PFSK-1 (cell line): ENCODE measurements around the gene POLR3H.

Source experiments
- FOXP2 ChIP-seq: optimal IDR thresholded peaks from 2 replicates; pipeline ENCODE3; 2011; ENCODE audit warnings: borderline replicate concordance, control low read depth, inconsistent platforms; ENCODE audit not compliant: insufficient read depth; ENCODE audit errors: extremely low read length, extremely low read depth
- POLR2AphosphoS5 ChIP-seq: IDR thresholded peaks from 2 replicates; pipeline ENCODE4 v1.6.1; 2012; ENCODE audit warnings: low read depth, mild to moderate bottlenecking, control low read depth, low read length, moderate library complexity
- REST ChIP-seq, 2 experiments: IDR thresholded peaks; 2 replicates each; pipeline versions ENCODE4 v1.6.1 to v1.8.0; 2011 to 2012; ENCODE audit warnings: low read depth in 2 of 2, low read length in 2 of 2, control low read depth in 1 of 2, inconsistent platforms in 1 of 2, mild to moderate bottlenecking in 1 of 2, moderate library complexity in 1 of 2; ENCODE audit not compliant: insufficient read depth in 1 of 2
- TAF1 ChIP-seq: IDR thresholded peaks from 2 replicates; pipeline ENCODE4 v1.6.1; 2012; ENCODE audit warnings: low read length, control low read depth, borderline replicate concordance; ENCODE audit not compliant: insufficient read depth

GRCh38 chr22:41517172-41518047 is 26.9 kb downstream of the POLR3H start:
- TF ChIP-seq REST (IDR thresholded peaks at IDR 0.05; ENCODE audit: insufficient read depth in 1 of 2, low read depth in 2 of 2, low read length in 2 of 2): no peak
- TF ChIP-seq POLR2AphosphoS5: no peak
- no peak for TF ChIP-seq TAF1
- no peak for TF ChIP-seq FOXP2
